WTC11 (cell line): ENCODE data around the gene TKT. TPM values are rescaled to one million over a fixed set of nuclear protein-coding genes. Genes with fewer than 3 reads are reported as not detected.

Source experiments
- ATAC-seq: fragments of 200-7000 bp; cut with Tn5 transposase; 2 replicates; pipeline ENCODE4 v1.10.0; 2021; ENCODE audit warnings: mild to moderate bottlenecking, moderate library complexity
- CTCF ChIA-PET: fragments of 300-600 bp; sonication (Branson Sonifier 250); formaldehyde crosslinking; loops from one replicate; lab custom pipeline; 2021; ENCODE audit warnings: antibody characterized with exemption; lab: Charles Lee
- POLR2A ChIA-PET: fragments of 350-600 bp; sonication (Branson Sonifier 250); formaldehyde crosslinking; loops from one replicate; lab custom pipeline; 2021; ENCODE audit warnings: antibody characterized with exemption; lab: Charles Lee
- DNase-seq: peaks from one replicate; pipeline ENCODE4 v3.0.0; 2021; ENCODE audit warnings: low spot score
- H3K27ac Mint-ChIP-seq: 2 replicates; pipeline ENCODE4 v1.8.0; 2021; ENCODE audit warnings: mixed read lengths
- H3K27me3 Mint-ChIP-seq: 2 replicates; pipeline ENCODE4 v1.8.0; 2021; ENCODE audit warnings: low read depth, mild to moderate bottlenecking, moderate library complexity, mixed read lengths
- H3K36me3 Mint-ChIP-seq: 2 replicates; pipeline ENCODE4 v1.8.0; 2021; ENCODE audit warnings: mixed read lengths
- H3K4me1 Mint-ChIP-seq: 2 replicates; pipeline ENCODE4 v1.8.0; 2022; ENCODE audit warnings: mixed read lengths
- H3K4me3 Mint-ChIP-seq: 2 replicates; pipeline ENCODE4 v1.8.0; 2021; ENCODE audit warnings: mild to moderate bottlenecking, moderate library complexity, mixed read lengths
- H3K9me3 Mint-ChIP-seq: 2 replicates; pipeline ENCODE4 v1.8.0; 2021; ENCODE audit warnings: mixed read lengths
- CREB1 ChIP-seq: sonication (generic); formaldehyde crosslinking; IDR thresholded peaks from 2 replicates; pipeline ENCODE4 v1.8.0; 2023; ENCODE audit warnings: mild to moderate bottlenecking, missing genetic modification reagents
- EMX1 ChIP-seq: fragments of 250-450 bp; sonication (Bioruptor Pico); IDR thresholded peaks from 2 replicates; pipeline ENCODE4 v1.8.0; 2021; ENCODE audit warnings: mild to moderate bottlenecking
- GRHL2 ChIP-seq: fragments of 250-450 bp; sonication (Bioruptor Pico); IDR thresholded peaks from 2 replicates; pipeline ENCODE4 v1.8.0; 2022; ENCODE audit warnings: mild to moderate bottlenecking, moderate library complexity; ENCODE audit not compliant: insufficient replicate concordance, severe bottlenecking
- HMGA2 ChIP-seq: fragments of 250-450 bp; sonication (Bioruptor Pico); IDR thresholded peaks from 2 replicates; pipeline ENCODE4 v1.4.0; 2021; ENCODE audit warnings: mild to moderate bottlenecking, moderate library complexity
- IRF2 ChIP-seq: sonication (generic); formaldehyde crosslinking; IDR thresholded peaks from 2 replicates; pipeline ENCODE4 v1.8.0; 2022; ENCODE audit warnings: low read depth, missing genetic modification reagents, borderline replicate concordance
- NR1H2 ChIP-seq: sonication (generic); formaldehyde crosslinking; IDR thresholded peaks from 2 replicates; pipeline ENCODE4 v1.9.0; 2021; ENCODE audit warnings: mild to moderate bottlenecking, moderate library complexity, missing genetic modification reagents
- PRRX2 ChIP-seq: fragments of 250-450 bp; sonication (Bioruptor Pico); IDR thresholded peaks from 2 replicates; pipeline ENCODE4 v1.8.0; 2021; ENCODE audit warnings: mild to moderate bottlenecking
- ZBTB21 ChIP-seq: sonication (generic); formaldehyde crosslinking; IDR thresholded peaks from 2 replicates; pipeline ENCODE4 v1.8.1; 2023; ENCODE audit warnings: mild to moderate bottlenecking, missing genetic modification reagents, borderline replicate concordance
- ZNF121 ChIP-seq: sonication (generic); formaldehyde crosslinking; IDR thresholded peaks from 2 replicates; pipeline ENCODE4 v1.8.0; 2023; ENCODE audit warnings: missing genetic modification reagents
- ZNF138 ChIP-seq: sonication (generic); formaldehyde crosslinking; conservative IDR thresholded peaks from 2 replicates; pipeline ENCODE4 v1.8.1; 2022; ENCODE audit warnings: mild to moderate bottlenecking, moderate library complexity, missing genetic modification reagents
- ZNF281 ChIP-seq: sonication (generic); formaldehyde crosslinking; IDR thresholded peaks from 2 replicates; pipeline ENCODE4 v1.8.0; 2023; ENCODE audit warnings: mild to moderate bottlenecking, missing genetic modification reagents
- ZNF317 ChIP-seq: sonication (generic); formaldehyde crosslinking; IDR thresholded peaks from 2 replicates; pipeline ENCODE4 v1.8.1; 2023; ENCODE audit warnings: low read depth, mild to moderate bottlenecking, moderate library complexity, missing genetic modification reagents, borderline replicate concordance
- ZNF396 ChIP-seq: fragments of 250-450 bp; sonication (Bioruptor Pico); IDR thresholded peaks from 2 replicates; pipeline ENCODE4 v1.8.0; 2021; ENCODE audit warnings: mild to moderate bottlenecking, moderate library complexity, borderline replicate concordance
- ZSCAN18 ChIP-seq: fragments of 250-450 bp; sonication (Bioruptor Pico); IDR thresholded peaks from 2 replicates; pipeline ENCODE4 v2.1.2; 2022; ENCODE audit warnings: mild to moderate bottlenecking, moderate library complexity
- total RNA-seq: library from RNA; stranded (reverse); gene quantifications from 3 replicates; pipeline ENCODE4 v1.2.3, GENCODE V29; 2021
- TF ChIP-seq, protein P1 (sequence below): sonication (generic); formaldehyde crosslinking; IDR thresholded peaks from 2 replicates; pipeline ENCODE4 v1.8.1; 2023; ENCODE audit warnings: mild to moderate bottlenecking, moderate library complexity, missing genetic modification reagents
- TF ChIP-seq, protein P2 (sequence below): sonication (generic); formaldehyde crosslinking; IDR thresholded peaks from 2 replicates; pipeline ENCODE4 v1.8.1; 2023; ENCODE audit warnings: mild to moderate bottlenecking, missing genetic modification reagents, borderline replicate concordance
- TF ChIP-seq, protein P3 (sequence below): sonication (generic); formaldehyde crosslinking; IDR thresholded peaks from 2 replicates; pipeline ENCODE4 v1.8.1; 2023; ENCODE audit warnings: mild to moderate bottlenecking, missing genetic modification reagents
- TF ChIP-seq, protein P4 (sequence below): sonication (generic); formaldehyde crosslinking; IDR thresholded peaks from 2 replicates; pipeline ENCODE4 v1.8.0; 2022; ENCODE audit warnings: mild to moderate bottlenecking, missing genetic modification reagents

TKT gene
- total RNA-seq, 1 experiment from 2014 or later = 1,040 TPM

GRCh38 chr3:53202331-53203015 lies 53.3 kb downstream of the TKT start (continued):
- TF ChIP-seq ZNF281 (CRISPR knock-in tag) = no peak
- TF ChIP-seq, all 79 proteins: peak for 0

GRCh38 chr3:53200501-53201498 lies 55.0 kb downstream of the TKT start:
- H3K9me3 Mint-ChIP-seq = peaks cover 4% of the 10 kb centered on the region; the same call in 1 of the 2 replicates
- no peak overlapping the region for H3K4me3 Mint-ChIP-seq
- ChIA-PET POLR2A (no interaction called here), CTCF (interaction anchor here (0.9 to 1.3 kb wide), 2 partner anchors 29 to 90 kb away, joined by 3 to 4 read pairs; no protein-coding TSS in a partner anchor)
- peaks cover 5% of the 10 kb centered on the region; the same call in 1 of the 2 replicates for H3K27me3 Mint-ChIP-seq
- no peaks in the 10 kb centered on the region for H3K36me3 Mint-ChIP-seq
- peaks cover 12% of the 10 kb centered on the region for H3K4me1 Mint-ChIP-seq
- DNase-seq (no peak), ATAC-seq (no peak)
- TF ChIP-seq NR1H2 (no peak), ZNF317 (no peak), PRRX2 (CRISPR knock-in tag) (no peak), ZNF121 (CRISPR knock-in tag) (no peak), ZNF396 (CRISPR knock-in tag) (no peak), IRF2 (CRISPR knock-in tag) (no peak), GRHL2 (no peak)
- TF ChIP-seq, protein P1, sequence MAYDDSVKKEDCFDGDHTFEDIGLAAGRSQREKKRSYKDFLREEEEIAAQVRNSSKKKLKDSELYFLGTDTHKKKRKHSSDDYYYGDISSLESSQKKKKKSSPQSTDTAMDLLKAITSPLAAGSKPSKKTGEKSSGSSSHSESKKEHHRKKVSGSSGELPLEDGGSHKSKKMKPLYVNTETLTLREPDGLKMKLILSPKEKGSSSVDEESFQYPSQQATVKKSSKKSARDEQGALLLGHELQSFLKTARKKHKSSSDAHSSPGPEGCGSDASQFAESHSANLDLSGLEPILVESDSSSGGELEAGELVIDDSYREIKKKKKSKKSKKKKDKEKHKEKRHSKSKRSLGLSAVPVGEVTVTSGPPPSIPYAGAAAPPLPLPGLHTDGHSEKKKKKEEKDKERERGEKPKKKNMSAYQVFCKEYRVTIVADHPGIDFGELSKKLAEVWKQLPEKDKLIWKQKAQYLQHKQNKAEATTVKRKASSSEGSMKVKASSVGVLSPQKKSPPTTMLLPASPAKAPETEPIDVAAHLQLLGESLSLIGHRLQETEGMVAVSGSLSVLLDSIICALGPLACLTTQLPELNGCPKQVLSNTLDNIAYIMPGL (CRISPR knock-in tag) = no peak
- TF ChIP-seq, protein P2, sequence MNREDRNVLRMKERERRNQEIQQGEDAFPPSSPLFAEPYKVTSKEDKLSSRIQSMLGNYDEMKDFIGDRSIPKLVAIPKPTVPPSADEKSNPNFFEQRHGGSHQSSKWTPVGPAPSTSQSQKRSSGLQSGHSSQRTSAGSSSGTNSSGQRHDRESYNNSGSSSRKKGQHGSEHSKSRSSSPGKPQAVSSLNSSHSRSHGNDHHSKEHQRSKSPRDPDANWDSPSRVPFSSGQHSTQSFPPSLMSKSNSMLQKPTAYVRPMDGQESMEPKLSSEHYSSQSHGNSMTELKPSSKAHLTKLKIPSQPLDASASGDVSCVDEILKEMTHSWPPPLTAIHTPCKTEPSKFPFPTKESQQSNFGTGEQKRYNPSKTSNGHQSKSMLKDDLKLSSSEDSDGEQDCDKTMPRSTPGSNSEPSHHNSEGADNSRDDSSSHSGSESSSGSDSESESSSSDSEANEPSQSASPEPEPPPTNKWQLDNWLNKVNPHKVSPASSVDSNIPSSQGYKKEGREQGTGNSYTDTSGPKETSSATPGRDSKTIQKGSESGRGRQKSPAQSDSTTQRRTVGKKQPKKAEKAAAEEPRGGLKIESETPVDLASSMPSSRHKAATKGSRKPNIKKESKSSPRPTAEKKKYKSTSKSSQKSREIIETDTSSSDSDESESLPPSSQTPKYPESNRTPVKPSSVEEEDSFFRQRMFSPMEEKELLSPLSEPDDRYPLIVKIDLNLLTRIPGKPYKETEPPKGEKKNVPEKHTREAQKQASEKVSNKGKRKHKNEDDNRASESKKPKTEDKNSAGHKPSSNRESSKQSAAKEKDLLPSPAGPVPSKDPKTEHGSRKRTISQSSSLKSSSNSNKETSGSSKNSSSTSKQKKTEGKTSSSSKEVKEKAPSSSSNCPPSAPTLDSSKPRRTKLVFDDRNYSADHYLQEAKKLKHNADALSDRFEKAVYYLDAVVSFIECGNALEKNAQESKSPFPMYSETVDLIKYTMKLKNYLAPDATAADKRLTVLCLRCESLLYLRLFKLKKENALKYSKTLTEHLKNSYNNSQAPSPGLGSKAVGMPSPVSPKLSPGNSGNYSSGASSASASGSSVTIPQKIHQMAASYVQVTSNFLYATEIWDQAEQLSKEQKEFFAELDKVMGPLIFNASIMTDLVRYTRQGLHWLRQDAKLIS (CRISPR knock-in tag) = no peak
- H3K27ac Mint-ChIP-seq = no peak overlapping the region

DNA sequence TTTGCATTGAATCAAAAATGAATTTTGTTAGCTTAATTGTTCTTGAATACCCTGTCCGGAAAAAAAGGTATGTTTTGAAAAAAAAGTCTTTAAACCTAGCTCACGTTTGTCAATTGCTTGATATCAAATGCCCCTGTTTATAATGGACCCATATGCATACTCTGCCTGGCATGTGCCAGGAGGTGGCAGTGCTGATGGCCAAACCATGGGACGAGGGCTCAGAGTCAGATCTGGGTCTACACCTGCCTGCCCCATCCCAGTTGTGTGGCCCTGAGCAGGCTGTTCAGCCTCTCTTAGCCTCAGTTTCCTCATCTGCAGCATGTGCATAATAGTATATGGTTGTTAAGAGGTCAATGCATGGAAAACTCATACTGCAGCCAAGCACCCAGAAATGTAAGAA lies 56.0 kb downstream of the TKT start:
- H3K27me3 Mint-ChIP-seq = peaks cover 10% of the 10 kb centered on the region; the same call in 1 of the 2 replicates
- ChIA-PET POLR2A (no interaction called here), CTCF (interaction anchor here (0.5 to 1.3 kb wide), 3 partner anchors 30 to 150 kb away, joined by 3 to 4 read pairs (median 3); no protein-coding TSS in a partner anchor)
- no peak overlapping the region for H3K27ac Mint-ChIP-seq
- H3K4me1 Mint-ChIP-seq = peaks cover 12% of the 10 kb centered on the region
- no peak overlapping the region for H3K4me3 Mint-ChIP-seq
- no peaks in the 10 kb centered on the region for H3K36me3 Mint-ChIP-seq
- ATAC-seq (no peak), DNase-seq (no peak)
- H3K9me3 Mint-ChIP-seq = peaks cover 4% of the 10 kb centered on the region; the same call in 1 of the 2 replicates
- TF ChIP-seq EMX1 (CRISPR knock-in tag) (no peak), PRRX2 (CRISPR knock-in tag) (no peak), ZNF138 (CRISPR knock-in tag) (no peak), ZBTB21 (CRISPR knock-in tag) (no peak), CREB1 (no peak), ZSCAN18 (CRISPR knock-in tag) (no peak), HMGA2 (no peak)
- TF ChIP-seq, protein P3, sequence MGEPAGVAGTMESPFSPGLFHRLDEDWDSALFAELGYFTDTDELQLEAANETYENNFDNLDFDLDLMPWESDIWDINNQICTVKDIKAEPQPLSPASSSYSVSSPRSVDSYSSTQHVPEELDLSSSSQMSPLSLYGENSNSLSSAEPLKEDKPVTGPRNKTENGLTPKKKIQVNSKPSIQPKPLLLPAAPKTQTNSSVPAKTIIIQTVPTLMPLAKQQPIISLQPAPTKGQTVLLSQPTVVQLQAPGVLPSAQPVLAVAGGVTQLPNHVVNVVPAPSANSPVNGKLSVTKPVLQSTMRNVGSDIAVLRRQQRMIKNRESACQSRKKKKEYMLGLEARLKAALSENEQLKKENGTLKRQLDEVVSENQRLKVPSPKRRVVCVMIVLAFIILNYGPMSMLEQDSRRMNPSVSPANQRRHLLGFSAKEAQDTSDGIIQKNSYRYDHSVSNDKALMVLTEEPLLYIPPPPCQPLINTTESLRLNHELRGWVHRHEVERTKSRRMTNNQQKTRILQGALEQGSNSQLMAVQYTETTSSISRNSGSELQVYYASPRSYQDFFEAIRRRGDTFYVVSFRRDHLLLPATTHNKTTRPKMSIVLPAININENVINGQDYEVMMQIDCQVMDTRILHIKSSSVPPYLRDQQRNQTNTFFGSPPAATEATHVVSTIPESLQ (CRISPR knock-in tag) = no peak
- TF ChIP-seq, protein P4, sequence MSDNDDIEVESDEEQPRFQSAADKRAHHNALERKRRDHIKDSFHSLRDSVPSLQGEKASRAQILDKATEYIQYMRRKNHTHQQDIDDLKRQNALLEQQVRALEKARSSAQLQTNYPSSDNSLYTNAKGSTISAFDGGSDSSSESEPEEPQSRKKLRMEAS (CRISPR knock-in tag) = no peak
